Glomerular endothelial cell (primary cell): ENCODE results near the gene RSPRY1. TPM values are rescaled to one million over a fixed set of nuclear protein-coding genes. Genes with fewer than 3 reads are reported as not detected.
A peak's percentile ranks its signal among the peaks of the same experiment; 100 is the strongest.

ENCODE experiments used
- DNase-seq: peaks from one replicate; pipeline ENCODE4 v3.0.0-alpha.2; 2011; ENCODE audit warnings: low read depth, low spot score; ENCODE audit errors: extremely low read depth
- total RNA-seq: library from RNA; depleted of rRNA; stranded (reverse); fragments of >200 nt; gene quantifications from 2 replicates; pipeline ENCODE4 v1.2.3, GENCODE V29; 2015

The RSPRY1 gene
- 36.8 and 47.1 TPM in 2 replicates for total RNA-seq

DNA sequence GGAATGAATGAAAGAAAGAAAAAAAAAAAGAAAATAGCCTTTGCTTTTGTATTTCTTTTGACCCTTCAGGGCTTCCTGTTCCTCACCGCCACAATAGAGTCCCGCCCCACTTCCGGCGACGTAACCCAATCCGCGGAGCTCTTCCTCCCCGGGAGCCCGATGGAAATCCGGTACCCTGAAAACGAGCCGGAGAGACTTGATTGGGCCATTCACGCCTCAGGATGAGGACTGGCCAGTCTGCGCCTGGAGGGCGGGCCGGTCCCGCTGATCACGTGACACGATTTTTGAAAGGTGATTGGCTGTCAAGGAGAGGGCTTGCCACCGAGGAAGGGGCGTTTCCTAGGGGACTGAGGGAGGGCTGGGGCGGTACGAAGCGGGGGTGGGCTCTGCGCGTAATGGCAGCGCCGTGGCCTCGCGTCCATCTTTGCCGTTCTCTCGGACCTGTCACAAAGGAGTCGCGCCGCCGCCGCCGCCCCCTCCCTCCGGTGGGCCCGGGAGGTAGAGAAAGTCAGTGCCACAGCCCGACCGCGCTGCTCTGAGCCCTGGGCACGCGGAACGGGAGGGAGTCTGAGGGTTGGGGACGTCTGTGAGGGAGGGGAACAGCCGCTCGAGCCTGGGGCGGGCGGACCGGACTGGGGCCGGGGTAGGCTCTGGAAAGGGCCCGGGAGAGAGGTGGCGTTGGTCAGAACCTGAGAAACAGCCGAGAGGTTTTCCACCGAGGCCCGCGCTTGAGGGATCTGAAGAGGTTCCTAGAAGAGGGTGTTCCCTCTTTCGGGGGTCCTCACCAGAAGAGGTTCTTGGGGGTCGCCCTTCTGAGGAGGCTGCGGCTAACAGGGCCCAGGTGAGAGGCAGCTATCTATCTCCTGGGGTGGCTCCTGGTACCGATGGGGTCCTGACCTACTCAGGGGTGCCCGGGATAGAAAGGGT is at the start of gene RSPRY1, which contains the start of gene PSME3IP1:
RSPRY1 (plus strand) TSS at position 385 of the 927 bp plus-strand sequence. CDS start 18,330 bp downstream, outside the sequence.
PSME3IP1 (minus strand) TSS at position 95 of the 927 bp plus-strand sequence. CDS start 12,185 bp downstream, outside the sequence.
- peak; percentile 95 for DNase-seq

DNA sequence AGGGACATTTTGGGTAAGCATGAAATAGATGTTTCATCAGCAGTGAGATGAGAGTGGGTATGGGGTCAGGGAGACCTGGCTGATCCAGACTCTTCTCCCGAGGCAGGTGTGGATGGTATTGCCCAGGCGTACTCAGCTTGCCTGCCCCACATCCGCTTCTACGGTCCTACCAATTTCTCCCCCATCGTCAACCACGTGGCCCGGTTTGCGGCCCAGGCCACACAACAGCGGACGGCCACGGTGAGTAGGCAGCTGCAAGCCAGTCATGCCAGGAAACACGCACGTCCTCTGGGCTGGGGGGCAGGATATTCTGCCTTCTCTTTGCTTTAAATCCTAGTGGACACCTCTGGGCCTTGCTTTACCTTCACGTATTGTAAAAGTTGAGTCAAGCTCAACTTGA is 49.1 kb upstream of the RSPRY1 start:
- no peak for DNase-seq

DNA sequence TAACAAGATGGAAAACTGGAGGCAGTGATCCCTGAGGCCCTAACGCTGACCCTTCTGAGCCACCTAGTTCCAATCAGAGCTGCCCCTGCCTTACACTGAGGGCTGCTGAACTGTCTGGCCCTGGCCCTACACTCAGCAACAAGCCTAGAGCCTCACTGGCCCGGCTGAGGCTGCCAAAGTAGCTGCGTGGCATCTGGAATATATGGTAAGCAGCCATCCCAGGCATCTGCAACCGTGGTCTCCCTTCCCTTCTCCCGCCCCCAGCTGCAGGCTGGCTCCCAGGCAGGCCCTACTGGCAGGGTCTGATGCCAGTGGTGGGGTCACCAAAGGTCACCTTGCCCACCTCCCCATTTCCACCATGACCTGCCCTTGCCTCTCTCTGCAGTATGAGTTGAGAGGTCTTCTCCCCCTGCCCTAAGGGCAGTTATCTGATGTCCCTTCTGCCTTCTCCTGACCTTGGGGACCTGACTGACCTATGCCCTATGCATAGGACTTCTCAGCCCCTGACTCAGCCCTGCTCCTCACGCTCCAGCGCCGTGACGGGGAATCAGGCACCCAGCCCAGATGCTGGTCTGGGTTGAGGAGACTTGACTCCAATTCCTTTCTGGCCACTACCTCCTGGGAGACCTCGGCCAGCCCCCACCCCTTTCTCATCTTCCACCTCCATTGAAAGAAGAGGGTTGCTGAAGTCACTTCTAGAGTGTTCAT is 48.4 kb upstream of the RSPRY1 start:
- DNase-seq: no peak

GRCh38 chr16:57138281-57138935 is 47.7 kb upstream of the RSPRY1 start:
- no peak for DNase-seq

- DNase-seq: no peak
These were observed 45.0 kb upstream of the RSPRY1 start for GRCh38 chr16:57140931-57141668.

DNA sequence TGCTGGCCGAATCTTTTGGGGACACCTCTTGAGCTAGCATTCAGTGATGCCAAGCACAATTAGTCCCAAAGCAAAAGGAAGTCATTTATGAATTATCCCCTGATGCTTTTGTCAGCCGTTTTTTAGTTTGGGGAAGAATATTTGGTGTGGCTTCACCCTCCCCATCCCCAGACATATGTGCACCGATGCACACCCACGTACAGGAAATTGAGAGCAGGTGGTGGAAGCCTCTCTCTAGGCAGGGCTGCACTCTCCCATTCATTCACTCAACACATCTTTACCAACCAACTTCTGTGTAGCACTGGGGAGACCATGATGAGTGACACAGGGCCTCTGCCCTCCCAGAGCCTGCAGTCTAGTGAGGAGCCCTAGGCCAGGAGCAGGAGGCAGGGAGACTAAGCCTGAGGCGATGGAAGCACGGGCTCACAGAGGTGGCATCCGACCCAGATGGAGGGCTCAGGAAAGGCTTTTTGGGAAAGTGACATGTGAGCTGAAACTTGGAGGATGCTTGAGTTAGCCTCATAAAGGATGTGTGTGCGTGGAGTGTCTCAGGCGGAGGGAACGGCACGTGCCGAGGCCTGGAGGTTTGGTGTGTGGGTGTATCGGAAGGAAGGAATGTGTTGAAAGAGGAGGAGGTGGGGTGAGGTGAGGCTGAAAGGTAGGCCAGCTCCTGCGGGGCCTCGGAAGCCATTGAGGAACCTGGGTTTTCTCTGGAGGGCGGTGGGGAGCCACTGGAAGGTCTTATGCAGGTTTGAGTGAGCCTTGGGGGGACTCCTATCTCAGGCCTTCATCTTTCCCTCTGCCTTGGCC is 44.1 kb upstream of the RSPRY1 start:
- no peak for DNase-seq

- DNase-seq: no peak
These were observed 42.8 kb upstream of the RSPRY1 start for GRCh38 chr16:57143149-57143921.

- DNase-seq: no peak
These were observed 42.1 kb upstream of the RSPRY1 start for GRCh38 chr16:57144027-57144426.

DNA sequence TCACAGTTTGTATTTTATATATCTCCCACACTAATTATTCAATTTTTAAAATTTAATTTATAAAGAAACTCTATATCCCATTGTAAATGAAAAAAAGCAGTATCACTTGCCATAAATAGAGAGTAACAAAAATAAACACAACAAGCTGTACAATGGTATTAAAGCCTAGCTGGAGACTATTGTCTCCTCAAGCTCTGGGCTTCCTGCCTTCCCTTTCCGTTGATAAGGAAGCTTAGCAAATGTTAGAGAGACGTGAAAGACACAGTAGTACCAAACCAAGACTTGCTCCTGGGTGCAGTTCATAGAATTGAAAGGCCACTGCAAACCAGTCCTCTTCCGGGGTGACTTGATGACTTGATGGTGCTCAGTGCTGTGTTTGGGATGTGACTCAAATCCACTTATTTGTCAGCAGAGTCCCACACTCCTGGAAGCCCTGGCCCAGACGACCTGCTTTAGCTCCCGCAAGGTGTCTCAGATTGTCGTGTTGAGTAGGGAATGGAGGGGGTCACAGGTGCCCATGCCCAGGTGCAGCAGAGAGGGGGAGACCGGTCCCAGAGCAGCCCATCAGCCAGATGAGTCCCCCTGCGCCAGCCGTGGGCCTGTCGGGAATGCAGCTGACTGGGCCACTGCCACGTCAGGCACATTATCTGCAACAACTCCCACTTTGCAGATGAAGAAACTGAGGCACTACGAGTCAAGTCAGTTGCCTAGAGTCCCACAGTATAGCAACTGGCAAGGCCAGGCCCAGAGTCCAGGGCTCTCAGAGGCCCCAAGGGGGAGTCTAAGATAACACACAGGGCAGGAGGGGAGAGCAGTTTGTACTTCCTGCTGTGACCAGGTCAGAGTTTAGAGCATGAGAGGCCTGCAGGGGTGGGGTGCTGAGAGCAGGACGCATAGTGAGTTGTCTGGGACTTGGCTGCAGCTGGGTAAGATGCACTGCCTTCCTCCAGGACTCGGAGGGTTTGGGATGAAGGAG is 40.8 kb upstream of the RSPRY1 start:
- DNase-seq: no peak

DNA sequence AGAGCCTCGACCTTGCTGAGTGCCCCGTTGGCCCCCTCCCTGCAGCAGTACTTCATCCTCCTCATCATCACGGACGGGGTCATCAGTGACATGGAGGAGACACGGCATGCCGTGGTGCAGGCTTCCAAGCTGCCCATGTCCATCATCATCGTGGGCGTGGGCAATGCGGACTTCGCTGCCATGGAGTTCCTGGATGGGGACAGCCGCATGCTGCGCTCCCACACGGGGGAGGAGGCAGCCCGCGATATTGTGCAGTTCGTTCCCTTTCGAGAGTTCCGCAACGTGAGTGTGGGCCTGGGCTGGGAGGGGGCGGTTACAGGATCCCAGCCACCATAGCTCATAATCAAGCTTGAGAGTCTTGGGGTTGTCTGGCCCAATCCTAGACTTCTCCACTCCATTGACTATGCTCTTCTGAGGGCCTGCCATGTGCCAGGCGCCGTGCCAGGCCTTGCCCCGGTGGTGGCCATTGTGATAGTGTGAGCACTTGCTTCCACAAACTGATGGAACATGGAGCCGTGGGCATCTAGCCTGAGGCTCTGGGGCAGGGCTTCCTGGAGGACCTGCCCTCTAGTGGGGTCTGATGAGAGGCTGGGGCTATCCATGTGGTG is 40.0 kb upstream of the RSPRY1 start:
- no peak for DNase-seq

DNA sequence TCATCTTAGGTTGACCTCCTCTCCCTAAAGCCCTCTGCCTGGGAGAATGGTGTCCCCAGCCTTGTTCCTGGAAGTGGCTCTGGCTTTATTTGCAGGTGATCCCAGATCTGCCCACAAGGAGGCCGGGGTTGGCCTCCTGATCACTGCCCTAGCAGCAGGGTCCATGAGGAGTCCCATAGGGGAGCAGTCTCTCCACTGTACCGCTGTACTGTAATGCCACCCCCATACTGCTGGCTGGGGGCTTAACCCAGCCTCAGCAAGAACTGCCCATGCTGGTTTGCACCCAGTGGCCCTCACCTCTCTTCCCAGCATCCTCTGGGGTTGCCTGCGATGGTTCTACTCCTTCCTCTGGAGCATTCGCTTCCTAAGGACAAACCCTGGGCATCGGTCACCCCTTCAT is 39.4 kb upstream of the RSPRY1 start:
- DNase-seq: no peak

GRCh38 chr16:57147381-57148221 is 38.5 kb upstream of the RSPRY1 start:
- DNase-seq: peak; percentile 52

- DNase-seq: no peak
These were observed 37.6 kb upstream of the RSPRY1 start for GRCh38 chr16:57148481-57148880.

DNA sequence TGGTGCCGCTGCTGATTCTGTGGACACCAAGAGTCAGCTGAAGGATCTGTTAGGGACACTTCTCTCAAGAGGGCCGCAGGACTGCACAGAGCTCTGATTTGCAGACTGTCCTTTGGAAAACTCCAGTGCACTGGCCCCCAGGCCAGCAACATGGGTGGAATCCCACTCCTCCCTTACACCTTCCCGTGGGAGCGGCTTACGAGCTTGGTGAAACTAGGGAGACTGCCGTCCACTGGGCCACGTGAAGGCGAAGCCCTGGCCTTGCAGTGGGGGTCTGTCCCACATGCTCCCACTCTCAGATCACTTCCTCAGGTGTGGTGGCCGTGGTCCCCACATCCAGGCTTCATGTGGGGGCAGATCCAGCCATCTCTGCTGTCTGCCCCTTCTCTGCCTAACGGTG is 36.7 kb upstream of the RSPRY1 start:
- no peak for DNase-seq

DNA sequence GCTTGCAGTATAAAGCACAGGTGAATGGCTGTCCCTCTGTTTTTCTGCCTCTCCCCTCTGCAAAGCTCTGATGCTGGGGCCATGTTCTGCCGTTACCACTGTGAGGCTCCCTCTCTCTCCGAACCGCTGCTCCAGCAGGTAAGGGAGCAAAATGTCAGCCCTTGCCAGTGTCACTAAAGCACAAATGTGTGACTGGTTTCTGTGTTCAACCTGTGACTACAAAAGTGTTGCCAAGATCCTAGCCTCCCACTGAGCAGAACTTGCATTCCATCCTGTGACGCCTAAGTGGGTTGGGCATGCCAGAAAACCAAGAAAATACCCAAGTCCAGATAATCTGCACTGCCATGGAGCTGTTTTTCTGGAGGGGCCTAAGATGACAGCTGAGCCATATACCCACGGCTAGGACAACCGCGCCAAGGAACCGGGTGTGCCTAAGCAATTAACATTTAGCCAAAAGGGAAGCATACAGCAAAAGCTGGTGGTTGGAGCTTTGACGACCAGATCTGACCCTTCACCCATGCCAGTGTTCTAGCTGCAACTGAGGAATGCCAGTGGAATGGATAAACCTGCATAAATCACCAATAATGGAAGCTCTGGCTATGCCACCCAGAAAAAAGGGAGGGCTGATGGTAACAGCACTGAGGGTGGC is 35.3 kb upstream of the RSPRY1 start:
- no peak for DNase-seq

DNA sequence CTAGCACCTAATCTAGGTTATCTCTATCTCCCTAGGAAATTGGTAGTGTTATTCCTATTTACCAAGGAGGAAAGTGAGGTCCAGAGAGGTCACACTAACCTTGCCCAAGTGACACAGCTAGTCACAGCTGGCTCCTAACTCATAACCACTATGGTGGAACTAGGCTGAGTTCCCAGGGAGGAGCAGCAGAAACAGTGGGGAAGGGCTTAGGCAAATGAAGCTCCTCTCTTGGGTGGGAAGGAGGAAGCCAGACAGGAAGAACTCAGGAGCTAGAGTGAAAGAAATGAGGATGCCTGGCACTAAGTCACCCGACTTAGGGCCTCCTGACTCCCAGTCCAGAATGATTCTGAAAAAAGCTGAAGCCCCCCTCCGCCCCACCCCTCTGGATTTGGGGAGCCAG is 34.8 kb upstream of the RSPRY1 start:
- DNase-seq: no peak
